ENCODE results near the gene MARCHF10. TPM values are rescaled to one million over a fixed set of nuclear protein-coding genes. Genes with fewer than 3 reads are reported as not detected.
A peak's percentile ranks its signal among the peaks of the same experiment; 100 is the strongest.

The MARCHF10 gene
- total RNA-seq, 1 experiment from 2014 or later, result not detected

GRCh38 chr17:62782730-62783270 is 25.3 kb downstream of the MARCHF10 start:
- no peak for TF ChIP-seq CTCF (IDR thresholded peaks at IDR 0.05; ENCODE audit: unreplicated experiment)
- no peaks in the 10 kb centered on the region for H3K9me3 Mint-ChIP-seq (ENCODE audit: unreplicated experiment)
- peaks cover 38% of the 10 kb centered on the region for H3K4me1 Mint-ChIP-seq (ENCODE audit: insufficient read depth, unreplicated experiment)
- DNase-seq (ENCODE audit: unreplicated experiment), result no peak
- CTCF ChIA-PET, result interaction anchor here (0.6 to 1.1 kb wide), 2 partner anchors 186 to 384 kb away, joined by 3 to 7 read pairs; no protein-coding TSS in a partner anchor
- intact Hi-C loops (cut with micrococcal nuclease), result no loop called here
- POLR2A ChIA-PET, result interaction anchor here (1.0 to 2.0 kb wide), 4 partner anchors 37 to 110 kb away, joined by 3 to 6 read pairs (median 5); no protein-coding TSS in a partner anchor
- peak overlapping the region; percentile 27 for H3K27ac Mint-ChIP-seq (ENCODE audit: low read depth, unreplicated experiment)
- no TSS peak for BruUV-seq (replicated peaks)
- no peaks in the 10 kb centered on the region for H3K27me3 Mint-ChIP-seq (ENCODE audit: insufficient read depth, unreplicated experiment)
- no peak overlapping the region for H3K4me3 Mint-ChIP-seq (ENCODE audit: unreplicated experiment)
- H3K36me3 Mint-ChIP-seq (ENCODE audit: insufficient read depth, unreplicated experiment), result peaks cover 4% of the 10 kb centered on the region

GRCh38 chr17:62781831-62782251 is 26.3 kb downstream of the MARCHF10 start:
- Mint-ChIP-seq H3K4me1 (ENCODE audit: insufficient read depth, unreplicated experiment) (peaks cover 34% of the 10 kb centered on the region), H3K27ac (ENCODE audit: low read depth, unreplicated experiment) (peak overlapping the region; percentile 81), H3K36me3 (ENCODE audit: insufficient read depth, unreplicated experiment) (peaks cover 4% of the 10 kb centered on the region), H3K4me3 (ENCODE audit: unreplicated experiment) (no peak overlapping the region), H3K27me3 (ENCODE audit: insufficient read depth, unreplicated experiment) (no peaks in the 10 kb centered on the region), H3K9me3 (ENCODE audit: unreplicated experiment) (no peaks in the 10 kb centered on the region)
- no peak for TF ChIP-seq CTCF (IDR thresholded peaks at IDR 0.05; ENCODE audit: unreplicated experiment)
- CTCF ChIA-PET, result interaction anchor here (0.5 to 1.1 kb wide), 5 partner anchors 42 to 945 kb away, joined by 3 to 7 read pairs (median 4); no protein-coding TSS in a partner anchor
- POLR2A ChIA-PET, result interaction anchor here (0.8 to 1.8 kb wide), 10 partner anchors 10 to 193 kb away, joined by 3 to 9 read pairs (median 5); no protein-coding TSS in a partner anchor
- BruUV-seq (replicated peaks), result no TSS peak
- intact Hi-C loops (cut with micrococcal nuclease), result loop anchor here (1.0 kb wide), 1 partner anchor 38 kb away; no protein-coding TSS in a partner anchor
- peak; percentile 95 for DNase-seq (ENCODE audit: unreplicated experiment)

GRCh38 chr17:62781356-62781755 is 26.8 kb downstream of the MARCHF10 start:
- TF ChIP-seq CTCF (IDR thresholded peaks at IDR 0.05; ENCODE audit: unreplicated experiment), result no peak
- CTCF ChIA-PET, result interaction anchor here (0.5 to 1.1 kb wide), 3 partner anchors 110 to 190 kb away, joined by 3 to 4 read pairs (median 3); no protein-coding TSS in a partner anchor
- peaks cover 34% of the 10 kb centered on the region for H3K4me1 Mint-ChIP-seq (ENCODE audit: insufficient read depth, unreplicated experiment)
- peak; percentile 69 for DNase-seq (ENCODE audit: unreplicated experiment)
- H3K4me3 Mint-ChIP-seq (ENCODE audit: unreplicated experiment), result no peak overlapping the region
- intact Hi-C loops (cut with micrococcal nuclease), result loop anchor here (1.0 kb wide), 1 partner anchor 39 kb away; no protein-coding TSS in a partner anchor
- H3K27ac Mint-ChIP-seq (ENCODE audit: low read depth, unreplicated experiment), result peak overlapping the region; percentile 81
- H3K9me3 Mint-ChIP-seq (ENCODE audit: unreplicated experiment), result no peaks in the 10 kb centered on the region
- peaks cover 4% of the 10 kb centered on the region for H3K36me3 Mint-ChIP-seq (ENCODE audit: insufficient read depth, unreplicated experiment)
- BruUV-seq (replicated peaks), result TSS peak; percentile 90
- POLR2A ChIA-PET, result interaction anchor here (0.8 to 4.8 kb wide), 9 partner anchors 10 to 194 kb away, joined by 3 to 46 read pairs (median 6); partner anchors contain the start of gene TANC2
- H3K27me3 Mint-ChIP-seq (ENCODE audit: insufficient read depth, unreplicated experiment), result no peaks in the 10 kb centered on the region

GRCh38 chr17:62780951-62781350 is 27.2 kb downstream of the MARCHF10 start:
- Mint-ChIP-seq H3K4me3 (ENCODE audit: unreplicated experiment) (no peak overlapping the region), H3K27ac (ENCODE audit: low read depth, unreplicated experiment) (peak overlapping the region; percentile 81), H3K4me1 (ENCODE audit: insufficient read depth, unreplicated experiment) (peaks cover 34% of the 10 kb centered on the region), H3K27me3 (ENCODE audit: insufficient read depth, unreplicated experiment) (no peaks in the 10 kb centered on the region), H3K9me3 (ENCODE audit: unreplicated experiment) (no peaks in the 10 kb centered on the region), H3K36me3 (ENCODE audit: insufficient read depth, unreplicated experiment) (peaks cover 4% of the 10 kb centered on the region)
- no TSS peak for BruUV-seq (replicated peaks)
- DNase-seq (ENCODE audit: unreplicated experiment), result no peak
- TF ChIP-seq CTCF (IDR thresholded peaks at IDR 0.05; ENCODE audit: unreplicated experiment), result no peak
- ChIA-PET POLR2A (interaction anchor here (0.6 to 4.8 kb wide), 7 partner anchors 11 to 194 kb away, joined by 3 to 46 read pairs (median 9); partner anchors contain the start of gene TANC2), CTCF (interaction anchor here (0.7 to 1.2 kb wide), 3 partner anchors 72 to 190 kb away, joined by 3 to 4 read pairs (median 3); partner anchors contain the start of gene TANC2)
- intact Hi-C loops (cut with micrococcal nuclease), result loop anchor here (1.0 kb wide), 1 partner anchor 39 kb away; no protein-coding TSS in a partner anchor
